NB4 (cell line): ENCODE results near the gene LRRC4C.

Experiments
- CTCF ChIP-seq: IDR thresholded peaks from one replicate; pipeline ENCODE4 v1.5.1; 2012; ENCODE audit warnings: low read depth, low read length
- MAX ChIP-seq: IDR thresholded peaks from 2 replicates; pipeline ENCODE4 v1.6.1; 2011; ENCODE audit warnings: low read depth, low read length
- MYC ChIP-seq: IDR thresholded peaks from 2 replicates; pipeline ENCODE4 v1.6.1; 2011; ENCODE audit warnings: low read depth, low read length
- POLR2A ChIP-seq: IDR thresholded peaks from 2 replicates; pipeline ENCODE4 v1.6.1; 2011; ENCODE audit warnings: mild to moderate bottlenecking; ENCODE audit not compliant: insufficient read length; ENCODE audit errors: extremely low read depth

GRCh38 chr11:41058138-41058537 is 401.3 kb downstream of the LRRC4C start:
- TF ChIP-seq CTCF = no peak
- no peak for TF ChIP-seq POLR2A
- no peak for TF ChIP-seq MAX
- no peak for TF ChIP-seq MYC
